Left renal cortex interstitium (tissue), 4 donors: ENCODE results near the gene LINGO3. TPM values are rescaled to one million over a fixed set of nuclear protein-coding genes. Genes with fewer than 3 reads are reported as not detected.
"Not testable (repeated sequence)": the region's sequence is repeated elsewhere in the genome, so short reads cannot be mapped to it uniquely, and the experiment has no call there.

Source experiments
- DNase-seq, 4 donors: peaks; one replicate each; pipeline ENCODE4 v3.0.0-alpha.2; 2013; ENCODE audit warnings: low read depth in 4 of 4, low spot score in 2 of 4, missing footprints in 1 of 4
- polyA plus RNA-seq, 4 donors: library from polyadenylated mRNA; unstranded; fragments of 120-200 nt; gene quantifications; one replicate each; pipeline ENCODE4 v1.2.1, GENCODE V29; 2013; ENCODE audit not compliant: insufficient read length in 4 of 4

Gene LINGO3
- polyA plus RNA-seq, 4 donors, result 0.06 to 0.14 (median 0.09) TPM

GRCh38 chr19:2283835-2284507, 24.0 kb downstream of the LINGO3 start:
- DNase-seq, result no peak

- DNase-seq, result no peak
Measured at GRCh38 chr19:2282862-2283237, 25.1 kb downstream of the LINGO3 start.

GRCh38 chr19:2282062-2282861, 25.7 kb downstream of the LINGO3 start, which contains the start of gene PEAK3:
PEAK3 (minus strand) TSS chr19:2282175; CDS start chr19:2280931, 1,244 bp downstream.
- DNase-seq, result no peak

- not testable (repeated sequence) for DNase-seq
Measured at GRCh38 chr19:2281265-2282061, 26.5 kb downstream of the LINGO3 start.

- no peak for DNase-seq
Measured at GRCh38 chr19:2280633-2281264, 27.2 kb downstream of the LINGO3 start.

GRCh38 chr19:2278459-2279158, 29.3 kb downstream of the LINGO3 start:
- DNase-seq, result no peak

- DNase-seq, result no peak
Measured at GRCh38 chr19:2277138-2277537, 30.8 kb downstream of the LINGO3 start.

- DNase-seq, result no peak
Measured at GRCh38 chr19:2276429-2276986, 31.4 kb downstream of the LINGO3 start.

GRCh38 chr19:2275588-2276428, 32.1 kb downstream of the LINGO3 start:
- no peak for DNase-seq

- no peak for DNase-seq
Measured at GRCh38 chr19:2274931-2275535, 32.9 kb downstream of the LINGO3 start.

- DNase-seq, result no peak
Measured at GRCh38 chr19:2274185-2274711, 33.7 kb downstream of the LINGO3 start.

- no peak for DNase-seq
Measured at GRCh38 chr19:2273356-2274184, 34.4 kb downstream of the LINGO3 start.

GRCh38 chr19:2271234-2272103, 36.5 kb downstream of the LINGO3 start:
- no peak for DNase-seq

GRCh38 chr19:2270423-2271233, 37.3 kb downstream of the LINGO3 start:
- no peak for DNase-seq

- DNase-seq, result no peak
Measured at GRCh38 chr19:2270157-2270422, 37.9 kb downstream of the LINGO3 start.
